NCI-H1694 treated with DMSO at 0.1 percent for 48 hours (cell line): ENCODE results near the gene PCDHB7.
"Not testable (repeated sequence)": the region's sequence is repeated elsewhere in the genome, so short reads cannot be mapped to it uniquely, and the experiment has no call there.

ENCODE experiments used
- DNase-seq: peaks from one replicate; lab custom pipeline; 2025; lab: John Stamatoyannopoulos, UW

The PCDHB7 gene

DNA sequence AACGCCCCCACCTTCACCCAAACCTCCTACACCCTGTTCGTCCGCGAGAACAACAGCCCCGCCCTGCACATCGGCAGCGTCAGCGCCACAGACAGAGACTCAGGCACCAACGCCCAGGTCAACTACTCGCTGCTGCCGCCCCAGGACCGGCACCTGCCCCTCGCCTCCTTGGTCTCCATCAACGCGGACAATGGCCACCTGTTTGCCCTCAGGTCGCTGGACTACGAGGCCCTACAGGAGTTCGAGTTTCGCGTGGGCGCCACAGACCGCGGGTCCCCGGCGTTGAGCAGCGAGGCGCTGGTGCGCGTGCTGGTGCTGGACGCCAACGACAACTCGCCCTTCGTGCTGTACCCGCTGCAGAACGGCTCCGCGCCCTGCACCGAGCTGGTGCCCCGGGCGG, 52.4 kb downstream of the PCDHB7 start:
- DNase-seq, result not testable (repeated sequence)

DNA sequence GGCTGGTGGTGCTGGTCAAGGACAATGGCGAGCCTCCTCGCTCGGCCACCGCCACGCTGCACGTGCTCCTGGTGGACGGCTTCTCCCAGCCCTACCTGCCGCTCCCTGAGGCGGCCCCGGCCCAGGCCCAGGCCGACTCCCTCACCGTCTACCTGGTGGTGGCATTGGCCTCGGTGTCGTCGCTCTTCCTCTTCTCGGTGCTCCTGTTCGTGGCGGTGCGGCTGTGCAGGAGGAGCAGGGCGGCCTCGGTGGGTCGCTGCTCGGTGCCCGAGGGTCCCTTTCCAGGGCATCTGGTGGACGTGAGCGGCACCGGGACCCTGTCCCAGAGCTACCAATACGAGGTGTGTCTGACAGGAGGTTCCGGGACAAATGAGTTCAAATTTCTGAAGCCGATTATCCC, 53.0 kb downstream of the PCDHB7 start:
- DNase-seq, result not testable (repeated sequence)
